GM10248 (cell line): ENCODE measurements around the gene GRAMD1B.

ENCODE experiments used
- CTCF ChIA-PET: fragments of 300-600 bp; sonication (Branson Sonifier 250); formaldehyde crosslinking; extraction: SDS; loops from one replicate; lab custom pipeline; 2021; ENCODE audit warnings: antibody characterized with exemption; lab: Yijun Ruan, JAX
- POLR2A ChIA-PET: fragments of 350-650 bp; sonication (Branson Sonifier 250); formaldehyde crosslinking; extraction: SDS; loops from one replicate; lab custom pipeline; 2020; ENCODE audit warnings: antibody characterized with exemption; lab: Yijun Ruan, JAX
- DNase-seq: peaks from one replicate; pipeline ENCODE4 v3.0.0; 2012; ENCODE audit errors: extremely low spot score
- TF ChIP-seq, protein P1 (sequence below): IDR thresholded peaks from 2 replicates; pipeline ENCODE4 v1.5.1; 2012; ENCODE audit warnings: mild to moderate bottlenecking, low read depth; ENCODE audit errors: extremely low read depth, missing control alignments, control extremely low read depth

Gene GRAMD1B

DNA sequence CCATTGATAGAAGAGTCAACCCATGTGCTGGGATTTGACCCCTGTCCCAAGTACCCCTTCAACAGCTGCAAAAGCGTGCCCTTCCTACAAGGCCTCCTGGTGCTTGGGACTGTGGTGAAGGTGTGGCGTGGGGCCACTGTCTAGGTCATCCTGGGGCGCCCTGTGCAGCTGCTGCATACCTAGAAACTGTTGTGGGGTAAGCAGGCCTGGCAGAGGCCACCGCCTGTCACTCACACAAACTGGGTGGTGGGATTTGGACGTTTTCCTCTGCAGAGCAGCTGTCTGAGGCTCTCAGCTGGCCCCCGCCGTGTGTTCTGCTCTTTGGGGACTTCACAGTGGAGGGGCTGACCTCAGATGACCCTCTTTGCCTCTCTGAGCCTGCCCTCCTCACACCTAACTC, 154.7 kb downstream of the GRAMD1B start:
- ChIA-PET CTCF (no interaction called here), POLR2A (no interaction called here)
- TF ChIP-seq, protein P1, sequence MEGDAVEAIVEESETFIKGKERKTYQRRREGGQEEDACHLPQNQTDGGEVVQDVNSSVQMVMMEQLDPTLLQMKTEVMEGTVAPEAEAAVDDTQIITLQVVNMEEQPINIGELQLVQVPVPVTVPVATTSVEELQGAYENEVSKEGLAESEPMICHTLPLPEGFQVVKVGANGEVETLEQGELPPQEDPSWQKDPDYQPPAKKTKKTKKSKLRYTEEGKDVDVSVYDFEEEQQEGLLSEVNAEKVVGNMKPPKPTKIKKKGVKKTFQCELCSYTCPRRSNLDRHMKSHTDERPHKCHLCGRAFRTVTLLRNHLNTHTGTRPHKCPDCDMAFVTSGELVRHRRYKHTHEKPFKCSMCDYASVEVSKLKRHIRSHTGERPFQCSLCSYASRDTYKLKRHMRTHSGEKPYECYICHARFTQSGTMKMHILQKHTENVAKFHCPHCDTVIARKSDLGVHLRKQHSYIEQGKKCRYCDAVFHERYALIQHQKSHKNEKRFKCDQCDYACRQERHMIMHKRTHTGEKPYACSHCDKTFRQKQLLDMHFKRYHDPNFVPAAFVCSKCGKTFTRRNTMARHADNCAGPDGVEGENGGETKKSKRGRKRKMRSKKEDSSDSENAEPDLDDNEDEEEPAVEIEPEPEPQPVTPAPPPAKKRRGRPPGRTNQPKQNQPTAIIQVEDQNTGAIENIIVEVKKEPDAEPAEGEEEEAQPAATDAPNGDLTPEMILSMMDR: no peak
- DNase-seq: no peak

- ChIA-PET CTCF (no interaction called here), POLR2A (no interaction called here)
- TF ChIP-seq, protein P1: no peak
- no peak for DNase-seq
Measured at GRCh38 chr11:123585206-123585605, 155.1 kb downstream of the GRAMD1B start.

DNA sequence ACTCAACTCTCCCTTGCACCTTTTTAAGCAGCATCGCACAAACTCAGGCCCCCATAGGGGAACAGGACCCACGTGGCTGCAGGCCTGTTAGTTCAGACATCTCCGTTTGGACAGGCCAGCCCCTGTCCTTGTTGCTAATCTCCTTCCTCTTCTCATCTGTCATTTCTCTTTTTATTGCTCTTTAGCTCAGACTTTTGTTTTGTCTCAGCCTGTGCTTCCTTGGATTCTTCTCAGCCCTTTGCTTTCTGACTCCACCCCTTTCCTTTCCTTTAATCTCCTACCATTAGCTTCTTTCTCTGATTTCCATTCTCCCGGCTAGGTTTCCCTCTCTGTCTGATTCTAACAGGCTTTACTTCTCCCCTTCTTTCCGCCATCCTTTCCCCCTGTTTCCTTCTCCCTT, 155.6 kb downstream of the GRAMD1B start:
- TF ChIP-seq, protein P1: no peak
- DNase-seq: no peak
- ChIA-PET POLR2A (no interaction called here), CTCF (interaction anchor here (1.4 to 1.6 kb wide), 2 partner anchors 9 to 11 kb away, joined by 4 to 9 read pairs; no protein-coding TSS in a partner anchor)

- no peak for DNase-seq
- CTCF ChIA-PET: interaction anchor here (1.4 to 1.6 kb wide), 3 partner anchors 10 to 20 kb away, joined by 4 to 9 read pairs (median 4); no protein-coding TSS in a partner anchor
- POLR2A ChIA-PET: no interaction called here
- TF ChIP-seq, protein P1: no peak
Measured at GRCh38 chr11:123586568-123586967, 156.5 kb downstream of the GRAMD1B start.

DNA sequence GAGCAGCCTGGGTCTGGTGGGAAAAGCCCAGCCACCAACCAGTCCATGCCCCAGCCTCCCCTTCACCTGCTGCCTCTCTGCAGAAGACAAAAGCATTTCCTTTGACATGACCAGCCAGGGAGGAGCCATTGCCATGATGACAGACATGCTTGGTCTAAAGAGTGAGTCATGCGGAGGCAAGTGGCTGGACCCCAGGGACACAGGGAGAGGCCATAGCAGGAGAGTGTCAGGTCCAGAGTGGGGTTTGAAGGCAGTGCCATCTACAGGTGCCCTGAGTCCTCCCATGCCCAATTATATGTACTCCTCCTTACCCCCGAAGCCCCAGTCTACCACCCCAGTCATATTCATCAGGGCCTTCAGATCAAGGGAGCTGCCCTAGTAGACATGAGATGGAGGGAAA, 157.0 kb downstream of the GRAMD1B start:
- ChIA-PET POLR2A (no interaction called here), CTCF (interaction anchor here (1.4 to 1.6 kb wide), 3 partner anchors 10 to 20 kb away, joined by 4 to 9 read pairs (median 4); no protein-coding TSS in a partner anchor)
- DNase-seq: no peak
- TF ChIP-seq, protein P1: no peak

DNA sequence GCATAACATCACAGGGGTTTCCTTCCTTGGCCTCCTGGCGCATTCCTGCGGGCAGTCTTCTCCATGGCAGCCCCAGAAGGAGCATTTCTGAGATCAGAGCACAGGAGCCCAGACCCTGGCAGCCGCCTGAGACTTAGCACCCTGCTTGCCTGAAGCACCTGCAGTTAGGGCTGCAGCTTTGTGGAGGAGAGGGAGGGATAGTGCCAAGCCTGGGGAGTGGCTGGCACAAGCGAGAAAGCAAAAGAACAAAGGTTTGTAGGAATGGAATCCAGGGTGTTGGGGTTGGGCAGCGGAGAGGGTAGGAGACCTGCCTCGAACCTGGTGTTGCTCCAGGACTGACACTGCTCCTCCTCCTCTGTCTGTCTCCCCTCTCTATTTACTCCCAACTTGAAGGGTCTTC, 157.5 kb downstream of the GRAMD1B start:
- ChIA-PET CTCF (interaction anchor here (1.5 kb wide), 1 partner anchor 19 kb away, joined by 4 read pairs; no protein-coding TSS in a partner anchor), POLR2A (no interaction called here)
- TF ChIP-seq, protein P1: no peak
- DNase-seq: no peak
